Suprapubic skin (tissue), 4 donors: ENCODE results near the gene ERFL. TPM values are rescaled to one million over a fixed set of nuclear protein-coding genes. Genes with fewer than 3 reads are reported as not detected.

Experiments used
- DNase-seq, 2 donors: peaks; one replicate each; pipeline ENCODE4 v3.0.0-alpha.2; 2019; ENCODE audit warnings: low spot score in 2 of 2
- H3K27ac ChIP-seq: fragments of 200-600 bp; sonication (generic); one replicate; pipeline ENCODE4 v1.5.1; 2019
- H3K27me3 ChIP-seq: fragments of 200-600 bp; sonication (generic); one replicate; pipeline ENCODE4 v1.5.1; 2019
- H3K36me3 ChIP-seq: fragments of 200-600 bp; sonication (generic); one replicate; pipeline ENCODE4 v1.5.1; 2019
- H3K4me1 ChIP-seq: fragments of 200-600 bp; sonication (generic); one replicate; pipeline ENCODE4 v1.5.1; 2019
- H3K4me3 ChIP-seq: fragments of 200-600 bp; sonication (generic); one replicate; pipeline ENCODE4 v1.5.1; 2019; ENCODE audit warnings: mild to moderate bottlenecking
- H3K9me3 ChIP-seq: fragments of 200-600 bp; sonication (generic); one replicate; pipeline ENCODE4 v1.5.1; 2019
- CTCF ChIP-seq, 2 donors: fragments of 200-600 bp in 1 of 2; fragments of 450-650 bp in 1 of 2; sonication (generic) in 1 of 2; IDR thresholded peaks; one replicate each; pipeline ENCODE4 v1.5.1; 2016 to 2019; ENCODE audit warnings: antibody characterized with exemption in 2 of 2, mild to moderate bottlenecking in 1 of 2, moderate library complexity in 1 of 2
- EP300 ChIP-seq: sonication (generic); formaldehyde crosslinking; IDR thresholded peaks from one replicate; pipeline ENCODE4 v1.6.1; 2017; ENCODE audit warnings: antibody characterized with exemption
- POLR2A ChIP-seq, 2 donors: fragments of 450-650 bp; IDR thresholded peaks; one replicate each; pipeline ENCODE4 v1.6.1; 2017; ENCODE audit warnings: antibody characterized with exemption in 2 of 2, mild to moderate bottlenecking in 2 of 2, moderate library complexity in 2 of 2
- POLR2AphosphoS5 ChIP-seq, 3 donors: sonication (generic); formaldehyde crosslinking; IDR thresholded peaks; one replicate each; pipeline ENCODE4 v1.6.1; 2017; ENCODE audit warnings: antibody characterized with exemption in 3 of 3
- WGBS: methylation state at CpG from one replicate; pipeline ENCODE4 v1.1.5; 2018; 5-methylcytosine and 5-hydroxymethylcytosine counted together
- total RNA-seq, 4 donors: library from RNA; depleted of rRNA; stranded (reverse); fragments of >200 nt; gene quantifications; one replicate each; pipeline ENCODE4 v1.1.0, GENCODE V29; 2016

ERFL gene
- total RNA-seq, 4 donors from 2014 or later: 0.21 to 0.72 TPM; not detected in 2

- H3K9me3 ChIP-seq: no peaks in the 10 kb centered on the region
- no peak overlapping the region for H3K27ac ChIP-seq
- H3K36me3 ChIP-seq: no peaks in the 10 kb centered on the region
- H3K27me3 ChIP-seq: peaks cover 99% of the 10 kb centered on the region
- WGBS: 46% methylated on average over 16 of the region's 16 CpGs
- no peak overlapping the region for H3K4me3 ChIP-seq
- DNase-seq: no peak
- H3K4me1 ChIP-seq: peaks cover 17% of the 10 kb centered on the region
- TF ChIP-seq EP300: no peak
- TF ChIP-seq CTCF (IDR thresholded peaks at IDR 0.05): no peak
- TF ChIP-seq POLR2A (IDR thresholded peaks at IDR 0.05): no peak
- TF ChIP-seq POLR2AphosphoS5 (IDR thresholded peaks at IDR 0.05): no peak
These were observed 1.3 kb downstream of the ERFL start for GRCh38 chr19:41926763-41927496.

DNA sequence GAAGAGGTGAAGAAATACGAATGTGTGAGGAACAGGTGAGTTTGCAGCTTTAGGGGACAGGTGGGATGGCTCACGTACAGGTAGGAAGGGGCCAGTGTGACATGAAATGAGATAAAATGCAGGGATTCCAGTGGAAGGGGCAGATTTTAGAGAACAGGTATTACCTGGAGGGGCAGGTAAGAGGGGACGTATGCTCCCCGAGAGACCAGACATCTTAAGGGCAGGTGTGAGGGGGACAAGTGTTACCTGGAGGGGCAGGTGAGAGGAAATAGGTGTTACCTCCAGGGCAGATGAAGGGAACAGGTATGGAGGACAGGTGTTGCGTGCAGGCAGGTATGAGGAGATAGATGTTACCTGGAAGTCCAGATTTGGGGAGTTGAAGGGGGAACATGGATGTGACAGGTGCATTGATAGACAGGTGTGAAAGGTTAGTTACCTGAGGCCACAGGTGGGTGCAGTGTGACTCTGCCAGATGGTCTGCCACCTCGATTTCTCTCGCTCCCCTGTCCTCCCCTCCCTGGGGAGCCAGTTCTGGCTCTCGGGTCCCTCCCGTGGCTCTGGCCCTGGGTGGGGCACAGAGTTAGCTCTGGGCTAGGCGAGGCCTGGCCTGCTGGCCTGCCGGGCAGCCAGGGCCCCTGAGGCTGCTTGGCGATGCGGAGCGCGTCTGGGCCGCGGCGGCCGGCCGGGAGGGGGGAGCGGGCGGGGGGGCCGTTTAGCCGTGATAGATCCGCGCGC is 2.1 kb downstream of the ERFL start:
- Histone ChIP-seq H3K4me3 (no peak overlapping the region), H3K36me3 (no peaks in the 10 kb centered on the region), H3K4me1 (peaks cover 17% of the 10 kb centered on the region), H3K27ac (no peak overlapping the region), H3K27me3 (peaks cover 99% of the 10 kb centered on the region), H3K9me3 (no peaks in the 10 kb centered on the region)
- 31% methylated on average over 26 of the region's 27 CpGs for WGBS
- TF ChIP-seq POLR2AphosphoS5 (IDR thresholded peaks at IDR 0.05): no peak
- TF ChIP-seq EP300: no peak
- no peak for TF ChIP-seq CTCF (IDR thresholded peaks at IDR 0.05)
- no peak for TF ChIP-seq POLR2A (IDR thresholded peaks at IDR 0.05)
- DNase-seq: no peak

DNA sequence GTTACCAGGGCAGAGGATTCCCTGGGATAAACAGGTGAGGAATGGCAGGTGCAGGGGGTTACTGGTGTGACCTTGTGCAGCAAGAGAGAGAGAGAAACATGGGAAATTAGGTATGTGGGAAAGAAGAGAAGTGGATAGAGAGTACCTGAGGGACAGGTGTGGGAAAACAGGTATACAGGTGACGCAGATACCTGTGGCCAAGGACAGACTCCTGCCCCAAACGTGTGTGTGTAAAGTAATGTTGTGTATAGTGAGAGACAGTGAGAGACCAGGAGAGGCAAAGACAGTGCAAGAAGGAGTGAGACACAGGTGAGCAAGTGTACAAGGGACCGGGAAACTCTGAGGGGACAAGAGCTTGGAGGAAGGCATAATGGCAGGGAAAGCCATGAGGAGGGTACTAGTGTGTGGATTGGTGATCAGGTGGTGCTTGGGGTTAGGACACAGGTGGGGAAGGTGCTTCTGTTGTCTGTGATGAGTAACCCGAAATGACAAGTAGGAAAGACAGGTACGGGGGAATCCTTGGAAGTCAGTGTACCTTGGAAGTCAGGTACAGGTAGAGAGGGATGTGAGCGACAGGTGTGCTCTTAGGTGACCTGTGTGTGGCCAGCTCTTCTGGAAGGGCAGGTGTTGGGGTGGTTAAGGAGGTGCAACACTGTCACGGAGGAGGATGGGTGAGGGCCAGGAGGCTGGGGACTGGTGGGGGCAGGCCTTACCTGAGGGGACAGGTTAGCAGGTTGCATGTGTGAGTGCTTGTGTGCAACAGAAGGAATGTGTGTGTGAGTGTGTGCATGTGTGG is 2.8 kb downstream of the ERFL start:
- Histone ChIP-seq H3K9me3 (no peaks in the 10 kb centered on the region), H3K4me3 (no peak overlapping the region), H3K27me3 (peaks cover 99% of the 10 kb centered on the region), H3K4me1 (peaks cover 17% of the 10 kb centered on the region), H3K36me3 (no peaks in the 10 kb centered on the region), H3K27ac (no peak overlapping the region)
- no peak for TF ChIP-seq POLR2A (IDR thresholded peaks at IDR 0.05)
- no peak for TF ChIP-seq POLR2AphosphoS5 (IDR thresholded peaks at IDR 0.05)
- no peak for TF ChIP-seq CTCF (IDR thresholded peaks at IDR 0.05)
- no peak for TF ChIP-seq EP300
- no peak for DNase-seq
- 49% methylated on average over 7 of the region's 7 CpGs for WGBS

DNA sequence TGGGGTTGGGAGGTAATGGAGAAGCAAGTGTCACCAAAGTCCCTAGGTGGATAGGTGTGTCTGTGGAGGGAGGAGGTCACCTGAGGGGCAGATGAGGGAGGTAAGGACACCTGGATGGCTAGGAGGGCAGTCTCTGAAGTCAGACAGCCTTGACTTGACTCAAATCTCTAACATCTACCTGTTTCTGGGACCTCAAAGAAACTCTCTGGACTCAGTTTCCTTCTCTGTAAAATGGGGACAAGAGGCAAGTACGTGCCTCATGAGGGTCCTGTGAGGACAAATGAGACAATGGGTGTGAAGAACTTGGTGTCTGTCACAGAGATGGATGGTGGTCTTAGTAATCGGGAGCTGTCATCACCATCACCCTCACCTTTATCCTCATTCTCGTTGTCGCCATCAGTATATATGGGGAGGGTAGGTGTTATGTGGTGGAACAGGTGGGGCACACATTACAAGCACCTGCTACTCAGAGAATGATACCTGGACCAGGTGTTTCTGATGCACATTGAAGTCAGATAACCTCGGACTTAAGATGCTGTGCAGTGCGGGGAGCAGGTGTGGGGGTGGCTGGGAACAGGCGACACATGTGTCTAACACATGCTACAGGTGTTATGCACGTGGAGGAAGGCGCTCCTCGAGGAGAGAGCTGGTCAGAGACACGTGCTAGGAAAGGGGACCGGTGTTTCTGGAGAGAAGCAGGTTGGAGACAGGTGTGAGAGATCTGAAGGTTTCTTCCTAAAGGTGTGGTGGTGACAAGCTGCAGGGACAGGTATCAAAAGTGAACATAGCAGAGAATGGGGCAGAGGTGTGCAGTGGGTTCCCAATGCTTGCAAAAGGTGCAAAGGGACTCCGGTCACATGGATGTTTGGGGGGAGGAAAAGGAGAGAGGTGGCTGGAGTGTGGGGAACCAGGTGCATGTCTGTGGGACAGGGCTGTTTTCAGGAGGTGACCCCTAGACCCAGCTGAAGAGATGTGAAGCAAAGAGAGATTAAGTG is 3.8 kb downstream of the ERFL start:
- Histone ChIP-seq H3K27ac (no peak overlapping the region), H3K4me1 (peaks cover 17% of the 10 kb centered on the region), H3K4me3 (no peak overlapping the region), H3K9me3 (no peaks in the 10 kb centered on the region), H3K27me3 (peaks cover 94% of the 10 kb centered on the region), H3K36me3 (no peaks in the 10 kb centered on the region)
- TF ChIP-seq CTCF (IDR thresholded peaks at IDR 0.05): no peak
- no peak for TF ChIP-seq EP300
- TF ChIP-seq POLR2A (IDR thresholded peaks at IDR 0.05): no peak
- no peak for TF ChIP-seq POLR2AphosphoS5 (IDR thresholded peaks at IDR 0.05)
- DNase-seq: no peak
- WGBS: 47% methylated on average over 13 of the region's 13 CpGs
